Middle frontal gyrus (tissue), 1 donor: ENCODE measurements around the gene FBH1.

Experiments
- DNase-seq: peaks from one replicate; pipeline ENCODE4 v3.0.0-alpha.2; 2015; ENCODE audit warnings: low spot score; ENCODE audit errors: extremely low spot score

The FBH1 gene

DNA sequence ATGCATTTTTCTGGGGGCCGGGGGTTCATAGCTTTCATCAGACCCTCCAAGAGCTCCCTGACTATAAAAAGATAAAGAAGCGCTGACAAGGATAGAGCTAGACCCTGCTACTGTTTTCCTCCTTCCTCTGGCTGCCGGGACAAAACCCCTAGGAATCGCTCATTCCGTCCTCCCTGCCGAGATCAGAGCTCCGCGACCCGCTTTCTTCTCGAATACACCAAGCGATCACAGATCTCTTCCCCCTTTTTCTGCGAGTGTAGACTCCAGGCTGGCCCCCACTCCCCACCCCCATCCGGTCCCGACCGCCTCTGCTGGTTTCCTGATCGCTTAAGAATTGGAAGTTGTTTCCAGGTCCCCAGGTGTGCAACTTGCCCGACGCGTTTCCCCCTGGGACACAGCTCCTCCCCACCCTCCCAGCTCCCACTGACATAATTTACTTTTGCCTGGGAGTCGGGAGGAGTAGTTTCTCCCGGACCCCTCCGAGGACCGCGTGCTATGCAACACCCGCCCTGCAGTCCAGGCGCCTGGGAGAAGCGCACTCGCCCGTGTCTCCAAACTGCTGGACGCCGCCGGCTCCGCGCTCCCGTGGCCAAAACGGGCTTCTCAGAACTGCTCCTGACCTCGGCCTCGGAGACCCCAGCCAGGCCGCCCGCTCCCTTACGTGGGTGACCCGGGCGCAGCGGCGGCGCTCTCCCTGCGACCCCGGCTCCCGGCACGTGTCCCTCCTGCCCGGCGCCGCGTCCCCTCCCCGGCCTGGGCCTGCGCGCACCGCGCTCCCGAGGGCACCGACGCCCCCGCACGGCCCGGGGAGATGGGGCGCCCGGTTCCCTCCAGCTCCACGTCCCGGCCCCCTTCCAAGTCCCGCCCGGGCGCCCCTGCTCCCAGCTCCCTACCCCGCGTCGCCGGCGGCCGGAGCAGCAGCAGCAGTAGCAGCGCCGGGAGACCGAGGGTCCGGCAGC lies 86.7 kb downstream of the FBH1 start:
- no peak for DNase-seq

DNA sequence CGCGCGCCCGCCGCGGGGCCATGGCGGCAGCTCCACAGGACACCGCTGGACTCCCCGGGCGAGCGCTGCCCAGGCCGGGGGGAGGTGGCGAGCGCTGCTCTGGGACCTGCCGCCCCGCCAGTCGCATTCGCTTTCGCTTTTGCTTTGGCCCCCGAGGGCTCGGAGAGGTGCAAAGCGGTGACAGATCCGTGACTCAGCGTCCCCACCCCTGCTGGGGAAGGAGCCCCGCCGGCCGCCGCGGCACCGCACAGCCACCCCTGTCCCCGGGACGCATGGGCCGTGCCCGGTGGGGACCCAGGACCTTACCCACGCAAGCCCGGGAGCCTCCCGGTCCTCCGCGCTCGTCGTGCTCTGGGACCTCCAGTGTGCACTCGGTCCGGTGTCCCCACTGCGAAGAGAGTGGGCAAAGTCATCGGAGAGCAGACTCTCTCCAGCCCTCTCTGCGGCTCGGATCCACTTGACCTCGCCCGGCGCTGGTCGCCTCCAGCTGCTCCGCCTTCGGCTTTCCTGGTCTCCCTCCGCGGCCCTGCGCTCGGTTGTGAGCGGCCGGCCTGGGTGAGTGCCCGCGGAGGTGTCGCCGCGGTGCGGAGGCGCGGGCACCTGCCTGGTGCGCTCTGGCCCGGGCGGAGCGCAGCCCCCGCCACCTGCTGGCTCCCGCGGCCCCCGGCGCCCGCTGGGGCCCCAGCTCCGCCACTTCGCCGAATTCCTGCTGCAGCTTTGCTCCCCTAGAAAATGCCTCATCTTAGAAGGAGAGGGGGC lies 87.6 kb downstream of the FBH1 start, which contains the start of gene IL15RA:
IL15RA (minus strand) TSS at position 73 of the 759 bp plus-strand sequence; CDS start at position 22, 51 bp downstream.
- DNase-seq, result no peak

DNA sequence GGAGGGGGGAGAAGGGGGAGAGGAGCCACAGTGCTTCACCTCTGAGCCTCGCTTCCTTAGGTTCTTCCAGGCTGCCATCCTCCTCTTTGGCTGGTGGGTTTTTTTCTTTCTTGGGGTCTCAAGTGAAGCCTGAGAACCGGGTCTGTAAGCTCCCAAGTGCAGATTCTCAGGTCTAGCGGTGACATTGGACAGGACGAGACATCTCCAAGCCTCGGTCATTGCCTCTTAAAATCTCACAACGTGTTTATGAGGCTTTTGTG lies 88.1 kb downstream of the FBH1 start:
- no peak for DNase-seq

DNA sequence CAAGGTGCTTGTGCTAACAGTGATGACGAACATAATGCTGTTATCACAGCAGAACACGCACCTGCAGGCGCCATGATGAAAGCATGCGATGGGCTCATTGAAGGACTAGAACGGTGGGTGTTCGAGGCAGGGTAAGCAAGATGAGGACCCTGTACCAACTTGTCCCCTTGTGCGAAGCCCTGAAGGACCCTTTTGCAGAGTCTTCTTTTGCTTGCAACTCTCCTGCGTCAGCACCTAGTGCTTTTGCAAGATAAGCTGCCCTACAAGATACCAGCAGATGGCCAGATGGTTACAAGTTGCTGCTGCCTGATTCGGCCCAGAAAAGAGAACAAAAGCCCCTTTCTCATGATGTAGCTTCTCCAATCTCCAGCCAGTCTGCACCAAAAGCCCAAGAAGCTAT lies 91.5 kb downstream of the FBH1 start:
- DNase-seq, result no peak

DNA sequence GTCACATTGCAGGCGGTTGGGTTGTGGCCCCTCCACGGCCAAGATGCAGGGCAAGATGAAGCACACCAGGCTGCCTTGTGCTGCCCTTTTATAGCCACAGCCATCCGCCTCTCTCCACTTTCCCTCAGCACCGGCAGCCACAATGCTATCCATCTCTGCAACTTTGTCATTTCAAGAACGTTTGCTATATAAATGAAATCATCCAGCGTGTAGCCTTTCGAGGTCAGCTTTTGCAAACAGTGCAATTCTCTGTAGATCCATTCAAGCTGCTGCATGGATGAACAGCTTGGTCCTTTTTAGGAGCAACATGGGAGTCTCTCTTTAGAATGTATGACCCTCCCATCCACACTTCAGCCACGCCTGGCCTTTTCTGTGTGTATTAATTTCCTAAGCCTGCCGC lies 93.7 kb downstream of the FBH1 start:
- DNase-seq, result no peak

DNA sequence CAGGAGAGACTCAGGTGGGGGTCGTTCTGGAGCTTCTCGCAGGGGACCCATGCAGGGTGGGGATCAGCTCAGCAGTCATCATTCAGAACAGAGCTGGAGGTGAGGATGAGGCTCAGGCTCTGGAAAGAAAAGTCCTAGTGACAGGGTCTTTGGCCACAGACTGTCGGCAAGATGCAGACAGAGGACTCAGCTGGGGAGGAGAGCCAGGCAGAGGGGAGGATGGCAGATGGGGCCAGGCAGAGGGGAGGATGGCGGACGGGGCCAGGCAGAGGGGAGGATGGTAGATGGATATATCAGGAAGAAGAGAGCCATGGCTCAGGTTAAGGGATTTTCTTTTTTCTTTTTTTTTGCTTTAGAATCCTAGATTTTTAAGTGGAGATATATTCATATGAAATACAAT lies 95.0 kb downstream of the FBH1 start:
- DNase-seq, result no peak
